GM21529 (cell line): ENCODE results near the gene MRPS5.

Source experiments
- ATAC-seq: cut with Tn5 transposase; IDR thresholded peaks from one replicate; pipeline ENCODE4 v1.9.1; 2021; ENCODE audit not compliant: unreplicated experiment

MRPS5 gene

DNA sequence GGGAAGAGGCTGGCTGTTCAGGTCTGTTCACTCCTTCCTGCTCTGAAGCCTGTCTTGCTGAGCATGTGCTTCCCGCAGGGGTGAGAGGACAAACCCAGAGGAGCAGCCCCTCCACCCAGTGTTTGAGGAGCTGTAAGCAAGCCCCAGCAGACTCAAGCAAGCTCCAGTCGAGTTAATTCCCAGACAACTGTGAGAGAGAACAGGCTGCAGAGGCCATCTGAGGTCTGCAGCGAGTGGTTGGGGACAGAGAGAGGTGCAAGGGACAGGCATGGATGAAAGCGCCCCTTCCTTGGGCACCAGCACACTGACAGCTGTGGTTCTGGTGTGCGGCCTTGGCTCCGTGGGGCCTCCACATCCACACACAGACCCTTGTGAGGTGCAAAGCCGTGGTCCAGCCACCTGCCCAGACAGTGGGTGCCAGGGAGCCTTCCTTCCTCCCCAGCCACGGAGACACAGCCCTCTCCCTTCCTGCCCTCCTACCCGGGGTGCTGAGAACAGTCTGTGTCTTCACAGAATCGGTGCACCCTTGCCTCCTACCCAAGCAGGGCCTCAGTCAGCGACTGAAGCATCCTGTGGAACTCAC lies 59.9 kb downstream of the MRPS5 start:
- no peak for ATAC-seq

DNA sequence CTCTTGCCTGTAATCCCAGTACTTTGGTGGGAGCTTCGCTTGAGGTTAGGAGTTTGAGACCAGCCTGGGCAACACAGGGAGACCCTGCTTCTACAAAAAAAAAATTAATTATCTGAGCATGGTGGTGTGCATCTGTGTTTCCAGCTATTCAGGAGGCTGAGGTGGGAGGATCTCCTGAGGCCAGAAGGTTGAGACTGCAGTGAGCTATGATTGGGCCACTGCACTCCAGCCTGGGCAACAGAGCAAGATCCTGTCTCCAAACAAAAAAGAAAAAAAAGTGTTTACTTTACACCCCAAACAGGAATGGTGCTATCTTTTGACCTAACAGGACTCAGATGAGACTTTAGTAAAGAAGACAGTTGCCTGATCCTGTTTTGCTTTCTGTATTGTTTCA lies 60.5 kb downstream of the MRPS5 start:
- ATAC-seq, result no peak

DNA sequence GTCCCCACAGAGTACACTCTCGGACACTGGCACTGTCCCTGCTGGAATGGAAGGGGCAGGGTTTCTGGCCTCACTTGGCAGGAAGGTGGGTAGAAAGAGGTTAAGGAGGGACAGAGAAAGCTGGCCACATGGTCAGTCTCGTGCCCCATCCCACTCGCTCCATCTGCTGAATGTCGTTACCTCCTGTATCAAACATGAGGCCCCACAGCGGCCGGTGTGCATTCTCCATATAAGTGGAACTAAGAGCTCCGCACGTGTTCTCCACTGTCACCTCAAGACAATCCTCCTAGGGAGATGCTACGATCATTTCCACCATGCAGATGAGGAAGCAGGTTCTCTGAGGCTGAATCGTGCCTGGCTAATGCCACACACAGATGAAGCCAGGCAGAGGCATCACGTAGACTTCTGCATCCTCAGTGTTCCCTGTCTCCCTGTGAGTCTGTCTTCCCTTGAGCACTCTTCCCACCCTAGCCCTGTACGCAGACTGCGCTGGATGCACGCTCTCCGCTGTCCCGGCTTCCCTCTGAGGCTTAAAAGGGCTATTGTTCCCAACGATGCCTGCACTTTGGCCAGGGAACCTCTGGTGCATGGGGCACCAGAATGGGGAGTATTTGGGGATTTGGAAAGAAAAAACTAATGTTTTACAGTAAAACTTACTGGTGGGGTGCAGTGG lies 61.0 kb downstream of the MRPS5 start:
- ATAC-seq, result no peak

DNA sequence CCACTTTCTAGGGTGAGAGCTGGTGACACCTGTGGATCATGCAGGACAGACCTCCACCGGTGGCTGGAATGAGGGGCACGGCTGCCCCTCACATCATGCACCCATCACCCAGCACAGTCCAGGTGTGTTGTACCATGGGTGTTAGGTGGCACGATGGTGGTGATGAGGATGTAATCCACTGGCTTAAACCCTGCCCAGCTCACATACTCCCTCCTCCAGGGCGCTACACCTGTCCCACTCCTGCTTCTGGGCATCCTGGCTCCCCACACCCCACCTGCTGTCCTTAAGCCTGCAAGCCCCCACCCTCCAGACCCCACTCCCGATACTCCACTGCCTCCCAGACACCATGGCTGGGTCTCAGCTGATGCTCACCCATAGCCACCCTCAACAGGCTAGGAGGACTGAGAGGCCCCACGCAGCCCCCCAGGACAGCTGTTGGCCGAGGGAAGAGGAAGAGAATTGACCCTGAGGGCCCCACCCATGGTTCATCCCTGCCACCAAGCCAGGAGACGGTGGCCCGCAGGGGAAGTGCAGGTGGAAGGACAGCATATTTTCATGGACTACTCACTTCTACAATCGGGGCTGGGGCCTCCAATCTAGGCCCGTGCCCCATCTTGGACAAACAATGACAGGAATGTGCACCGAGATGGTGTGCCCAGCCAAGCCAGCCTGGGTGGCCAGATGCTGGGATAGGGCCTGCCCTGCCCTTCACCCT lies 61.8 kb downstream of the MRPS5 start:
- ATAC-seq, result no peak

DNA sequence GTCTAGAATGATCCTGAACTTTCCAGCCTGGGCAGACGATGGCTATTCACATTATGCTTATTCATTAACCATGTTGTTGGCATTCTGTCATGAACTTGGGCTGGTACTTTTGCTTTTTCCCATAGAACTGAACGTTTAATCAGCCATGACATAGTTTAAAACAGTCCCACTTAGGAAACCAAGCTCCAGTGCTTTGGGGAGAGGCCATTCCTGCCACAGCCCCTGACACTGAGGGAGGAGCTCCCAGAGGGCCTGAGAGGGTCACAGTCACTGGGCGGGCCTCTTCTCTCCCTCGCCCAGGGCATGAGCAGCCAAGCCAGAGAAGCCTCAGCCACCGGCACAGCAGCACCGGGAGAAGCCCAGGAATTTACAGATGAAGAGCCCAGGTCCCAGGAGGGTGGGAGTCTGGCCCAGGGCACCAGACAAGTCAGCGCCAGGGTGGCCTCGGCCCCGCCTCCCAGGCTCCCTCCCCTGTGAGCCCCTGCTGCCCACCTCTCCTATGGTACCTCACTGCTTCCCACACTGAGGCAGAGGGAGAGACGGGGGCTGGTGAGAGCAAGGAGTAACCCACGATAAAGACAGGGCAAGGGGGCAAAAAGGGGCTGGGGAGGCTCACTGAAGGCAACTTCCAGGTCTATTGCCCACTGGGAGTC lies 62.5 kb downstream of the MRPS5 start:
- ATAC-seq, result no peak

DNA sequence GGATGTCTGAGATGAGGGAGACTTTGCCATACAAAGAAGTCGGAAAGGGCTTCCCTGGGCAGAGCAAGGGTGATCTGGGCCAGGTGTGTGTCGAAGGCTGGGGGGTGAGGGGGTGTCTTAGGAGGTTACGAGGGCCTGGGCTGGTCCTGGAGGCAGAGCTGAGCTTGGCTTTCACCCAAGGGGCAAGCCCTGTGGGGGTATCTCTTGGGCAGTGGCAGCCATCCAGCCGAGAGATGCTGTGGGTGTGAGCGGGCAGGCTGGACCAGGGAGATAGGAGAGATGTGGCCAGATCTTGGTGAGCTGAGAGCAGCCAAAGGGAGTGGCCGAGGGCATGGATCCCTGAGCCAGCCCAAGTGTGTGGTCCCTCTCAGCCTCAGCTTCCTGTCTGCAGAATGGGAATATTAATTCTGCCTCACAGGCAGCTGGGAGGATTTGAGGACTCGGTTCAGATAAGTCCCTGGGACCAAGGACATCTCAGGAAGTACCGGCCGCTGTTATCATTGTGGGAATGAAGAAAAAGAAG lies 63.1 kb downstream of the MRPS5 start:
- ATAC-seq, result no peak

DNA sequence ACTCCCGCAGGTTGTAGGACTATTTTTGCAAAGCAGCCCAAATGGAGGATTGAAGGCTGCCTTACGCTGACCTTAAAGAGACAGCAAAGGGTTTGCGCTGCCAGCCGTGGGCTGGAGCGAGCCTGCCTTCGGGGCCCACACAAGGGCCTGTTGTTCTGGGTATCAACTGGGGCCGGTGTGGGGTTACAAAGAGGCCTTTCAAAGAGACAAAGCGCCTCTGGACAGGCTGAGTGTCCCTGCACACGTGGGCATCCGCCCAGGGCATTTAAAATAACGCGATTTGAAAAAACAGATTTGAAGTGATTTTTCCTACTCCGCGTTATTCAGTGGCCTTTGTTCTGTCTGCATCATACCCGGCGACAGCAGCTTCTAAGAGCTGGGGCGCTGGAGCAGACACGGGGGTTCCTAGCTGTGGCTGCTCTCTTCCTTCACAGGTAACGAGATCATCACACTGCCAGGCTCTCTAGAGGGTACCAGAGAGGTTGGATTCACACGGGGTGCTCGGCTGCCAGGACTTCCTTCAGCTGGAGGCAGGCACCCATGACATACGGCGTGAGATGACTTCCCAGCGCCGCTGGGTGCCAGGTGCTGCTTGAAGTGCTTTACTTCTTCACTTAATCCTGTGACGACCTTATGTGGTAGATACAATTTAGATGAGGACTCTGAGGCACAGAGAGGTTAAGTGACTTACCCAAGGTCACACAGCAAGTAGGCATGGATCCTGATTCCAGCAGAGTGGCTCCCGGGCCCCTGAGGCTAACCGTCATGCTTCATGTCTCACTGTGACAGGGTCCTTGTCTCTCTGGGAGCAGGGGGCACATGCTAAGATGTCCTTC lies 63.9 kb downstream of the MRPS5 start:
- ATAC-seq, result no peak

DNA sequence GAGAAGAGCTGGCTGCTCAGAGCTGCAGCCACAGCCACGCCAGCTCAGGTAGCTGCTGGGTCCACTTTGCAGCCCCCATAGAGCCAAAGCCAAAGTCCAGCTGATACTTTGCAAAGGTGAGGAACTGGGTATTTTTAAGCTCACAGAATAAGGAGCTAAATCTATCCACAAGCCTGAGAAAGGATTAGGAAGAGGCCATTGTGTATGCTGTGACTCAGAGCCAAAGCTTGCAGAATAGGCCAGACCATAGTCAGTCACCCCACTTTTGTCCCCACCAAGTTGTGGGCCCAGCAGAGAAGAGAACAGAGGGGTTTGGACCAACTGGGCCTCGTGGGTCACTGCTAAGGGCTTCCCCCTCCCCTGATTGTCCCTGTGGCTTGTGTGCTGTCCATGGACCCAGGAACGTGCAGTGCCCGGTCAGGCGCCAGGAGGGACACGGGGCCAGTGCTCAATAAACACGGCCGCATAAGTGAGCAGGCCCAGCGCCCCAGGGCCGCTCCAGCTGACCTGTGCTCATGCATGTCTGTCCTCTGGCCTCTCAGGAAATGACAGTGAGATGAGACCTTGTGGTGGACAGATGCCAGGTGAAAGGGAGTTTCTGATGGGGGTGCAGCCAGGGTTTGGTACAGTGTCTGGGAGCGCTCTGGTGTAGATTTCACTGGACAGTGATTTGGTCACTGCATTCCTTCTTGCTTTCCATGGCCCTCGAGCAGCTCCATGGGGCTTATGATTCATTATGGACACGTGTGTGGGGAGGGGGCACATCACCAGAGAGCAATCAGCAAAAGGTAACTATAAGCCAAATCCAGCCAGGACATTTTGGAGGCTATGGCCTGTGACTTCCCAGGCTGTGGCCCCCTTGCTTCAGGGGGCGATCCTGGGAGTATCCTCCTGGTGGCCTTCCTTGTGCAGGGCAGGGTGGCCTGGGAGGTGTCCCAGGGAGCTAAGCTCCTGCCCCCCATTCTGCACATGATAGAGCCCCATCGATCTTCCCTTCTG lies 64.8 kb downstream of the MRPS5 start:
- ATAC-seq, result no peak

DNA sequence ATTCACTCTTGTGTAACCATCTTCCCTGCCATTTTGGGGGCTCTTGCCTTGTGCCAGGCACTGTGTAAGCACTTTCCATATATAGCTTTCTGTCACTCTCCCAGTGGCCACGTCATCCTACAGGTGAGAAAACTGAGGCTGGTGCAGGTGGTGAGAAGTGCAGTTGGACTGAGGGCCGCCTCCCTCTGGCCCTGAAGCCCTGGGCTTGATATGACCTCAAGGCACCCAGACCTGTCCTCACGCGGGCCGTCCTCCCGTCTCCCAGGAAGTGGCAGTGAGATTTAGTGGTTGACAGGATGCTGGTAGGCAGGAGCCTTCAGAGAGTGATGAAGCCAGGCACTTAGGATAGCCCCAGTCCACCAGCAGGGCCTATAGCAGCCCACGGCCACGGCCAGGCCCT lies 65.6 kb downstream of the MRPS5 start:
- no peak for ATAC-seq

DNA sequence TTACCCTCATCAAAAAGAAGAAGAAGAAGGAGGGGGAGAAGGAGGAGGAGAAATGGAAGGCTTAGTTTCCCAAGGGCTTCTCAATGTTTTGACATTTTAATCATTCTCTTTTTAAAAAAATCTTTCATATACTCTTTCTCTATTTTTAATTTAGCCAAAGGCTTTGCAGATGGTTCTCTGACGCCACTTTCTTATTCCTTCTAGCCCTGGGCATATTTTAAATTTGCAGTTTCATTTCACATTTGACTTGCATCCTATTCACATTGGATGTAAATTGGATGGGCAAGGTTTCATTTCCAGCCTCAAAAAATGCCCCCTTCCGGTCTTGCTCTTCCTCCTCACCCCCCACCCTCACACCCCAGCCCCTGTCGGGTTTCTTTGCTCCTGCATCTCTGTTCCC lies 66.3 kb downstream of the MRPS5 start:
- ATAC-seq, result no peak

DNA sequence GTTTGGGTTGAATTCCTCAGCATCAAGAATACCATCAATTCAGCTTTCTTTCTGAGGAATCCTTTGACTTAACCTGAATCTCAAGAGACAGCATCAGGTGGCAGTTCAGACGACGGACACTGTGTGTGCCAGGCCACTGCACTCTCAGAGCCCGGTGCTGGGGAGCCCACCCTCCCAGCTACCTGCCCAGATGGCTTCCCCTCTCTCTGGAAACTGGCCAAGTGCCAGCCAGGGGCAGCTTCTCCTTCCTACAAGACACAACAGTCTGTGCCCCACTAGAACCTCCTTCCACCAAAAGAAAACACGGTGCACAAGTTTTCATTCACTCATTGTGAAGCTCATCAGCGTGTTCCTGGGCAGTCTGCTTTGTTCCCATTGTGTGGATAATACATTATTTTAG lies 67.6 kb downstream of the MRPS5 start:
- ATAC-seq, result no peak

DNA sequence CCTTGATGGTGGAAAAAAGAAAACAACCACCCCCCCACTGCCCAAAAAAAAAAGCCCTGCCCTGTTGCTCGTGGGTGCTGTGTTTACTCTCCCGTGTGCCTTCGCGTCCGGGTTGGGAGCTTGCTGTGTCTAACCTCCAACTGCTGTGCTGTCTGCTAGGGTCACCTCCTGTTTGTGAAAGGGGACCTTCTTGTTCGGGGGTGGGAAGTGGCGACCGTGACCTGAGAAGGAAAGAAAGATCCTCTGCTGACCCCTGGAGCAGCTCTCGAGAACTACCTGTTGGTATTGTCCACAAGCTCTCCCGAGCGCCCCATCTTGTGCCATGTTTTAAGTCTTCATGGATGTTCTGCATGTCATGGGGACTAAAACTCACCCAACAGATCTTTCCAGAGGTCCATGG lies 68.1 kb downstream of the MRPS5 start:
- ATAC-seq, result no peak

DNA sequence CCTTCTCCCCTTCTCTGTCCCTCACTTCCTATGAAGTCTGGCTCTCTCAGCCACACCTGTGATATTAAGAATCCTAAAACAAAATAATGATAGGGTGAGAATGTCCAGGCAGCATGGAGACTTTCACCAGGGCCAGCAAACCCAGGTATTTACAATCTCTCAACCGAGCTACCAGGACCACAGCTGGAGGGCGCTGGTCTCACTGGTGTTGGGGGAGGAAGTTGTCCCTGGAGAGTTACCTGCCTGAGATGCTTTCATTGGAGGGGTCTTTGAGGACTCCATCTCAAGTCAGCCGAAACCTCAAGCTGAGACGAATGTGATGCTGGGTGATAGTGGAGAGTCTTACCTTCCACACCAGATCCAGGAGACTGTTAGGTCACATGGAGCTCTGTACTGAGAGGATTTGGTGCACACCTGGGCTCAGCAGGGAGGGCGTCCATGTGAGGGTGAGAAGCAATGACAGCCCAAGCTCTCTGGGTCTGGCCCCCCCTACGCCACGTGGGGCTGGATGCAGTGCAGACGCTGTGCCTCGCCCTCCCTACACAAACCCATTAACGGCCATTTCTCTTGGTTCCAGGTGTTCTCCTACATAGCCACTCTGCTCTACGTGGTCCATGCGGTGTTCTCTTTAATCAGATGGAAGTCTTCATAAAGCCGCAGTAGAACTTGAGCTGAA lies 68.7 kb downstream of the MRPS5 start:
- ATAC-seq, result no peak

DNA sequence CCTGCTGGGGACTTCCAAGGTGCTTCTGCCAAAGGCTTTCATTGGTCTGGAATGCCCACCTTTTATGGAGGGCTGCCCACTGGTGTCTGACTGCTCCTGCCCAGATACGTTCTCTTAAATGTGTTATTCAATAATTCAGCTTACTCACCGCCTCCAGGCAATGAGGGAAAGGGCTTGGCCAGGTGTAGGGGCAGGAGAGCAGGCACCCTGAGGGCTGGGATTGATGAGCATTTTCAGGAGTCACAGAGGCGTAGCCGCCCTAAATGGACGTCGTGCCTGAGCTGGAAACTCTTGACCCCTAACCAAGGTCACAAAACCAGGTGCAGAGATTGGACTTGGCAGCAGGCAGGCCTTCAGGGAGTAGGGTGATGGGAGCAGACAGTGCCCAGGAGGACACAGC lies 69.3 kb downstream of the MRPS5 start:
- ATAC-seq, result no peak

DNA sequence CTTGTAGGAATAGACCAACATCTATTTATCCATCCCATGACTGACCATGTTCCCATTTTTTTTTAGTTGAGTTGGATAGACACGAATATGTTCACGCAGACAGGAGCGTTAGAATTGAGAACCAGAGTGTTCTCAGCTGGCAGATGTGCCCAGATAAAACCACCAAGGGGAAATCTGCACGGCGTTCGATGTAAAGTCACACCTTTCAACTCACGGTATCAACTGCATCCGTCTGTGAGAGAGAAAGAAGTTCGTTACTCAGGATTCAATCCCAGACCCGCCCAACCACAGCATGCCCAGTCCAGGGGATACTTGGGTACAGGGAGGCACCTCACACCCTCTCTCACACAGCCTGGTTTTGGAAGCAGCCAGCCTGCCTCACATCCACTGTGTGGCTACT lies 70.0 kb downstream of the MRPS5 start:
- no peak for ATAC-seq

DNA sequence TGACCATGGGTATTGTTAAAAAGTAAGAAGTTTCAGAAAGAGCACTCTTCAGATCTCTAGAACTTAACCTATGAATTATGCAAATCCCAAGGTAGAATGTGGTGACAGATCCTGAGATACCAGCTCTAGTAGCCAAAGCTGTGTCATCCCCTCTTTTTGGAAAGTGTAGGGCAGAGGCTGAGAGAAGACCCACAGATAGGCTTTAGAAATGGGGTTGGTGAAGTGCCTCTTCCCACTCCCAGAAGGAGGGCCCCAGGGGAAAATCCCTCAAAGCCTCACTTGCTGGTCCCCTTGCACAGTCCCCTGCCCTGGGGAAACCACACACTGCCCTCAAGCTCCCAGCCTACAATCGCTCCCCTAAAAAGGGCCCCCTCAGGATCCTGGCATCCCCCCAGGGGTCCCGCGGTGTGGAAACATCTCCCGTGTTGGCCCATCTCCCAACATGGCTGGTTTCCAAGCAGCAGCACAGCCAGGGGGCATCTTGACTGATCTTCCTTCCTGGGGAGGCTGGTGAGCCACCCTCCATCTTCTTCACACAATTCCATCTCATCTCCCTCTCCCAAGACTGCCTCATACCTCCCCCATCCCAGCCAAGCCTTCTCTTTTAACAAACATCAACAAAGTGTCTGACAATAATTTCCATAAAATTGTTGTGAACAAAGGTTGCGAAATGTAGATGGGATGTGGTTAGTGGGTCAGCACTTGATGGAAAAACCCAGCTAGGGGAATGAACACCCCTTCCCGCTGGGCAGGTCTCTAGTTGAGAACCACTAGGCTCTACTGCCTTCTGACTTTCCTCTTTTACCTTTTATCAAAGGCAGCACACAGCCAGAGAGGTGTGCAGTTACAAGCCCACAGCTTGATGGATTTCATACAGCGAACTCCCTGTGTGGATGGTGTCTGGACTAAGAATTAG lies 71.0 kb downstream of the MRPS5 start:
- ATAC-seq, result peak; percentile 51

DNA sequence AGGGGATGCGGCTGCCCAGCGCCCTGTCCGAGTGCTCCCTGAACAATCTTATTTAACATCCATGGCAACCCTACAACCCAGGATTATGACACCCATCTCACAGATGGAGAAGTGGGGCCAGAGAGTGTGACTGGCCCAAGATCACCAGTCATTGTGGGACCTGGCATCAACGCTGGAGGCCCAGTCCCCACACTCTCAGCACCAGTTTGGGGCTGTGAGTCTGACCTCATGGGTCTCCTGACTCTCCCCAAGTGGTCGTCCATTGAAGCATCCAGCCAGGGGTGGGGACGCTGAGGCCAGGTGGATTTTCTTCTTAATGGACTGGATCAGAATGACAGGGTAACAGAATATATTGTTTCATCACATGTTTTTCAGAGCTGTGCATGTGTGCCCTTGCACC lies 71.6 kb downstream of the MRPS5 start:
- no peak for ATAC-seq

DNA sequence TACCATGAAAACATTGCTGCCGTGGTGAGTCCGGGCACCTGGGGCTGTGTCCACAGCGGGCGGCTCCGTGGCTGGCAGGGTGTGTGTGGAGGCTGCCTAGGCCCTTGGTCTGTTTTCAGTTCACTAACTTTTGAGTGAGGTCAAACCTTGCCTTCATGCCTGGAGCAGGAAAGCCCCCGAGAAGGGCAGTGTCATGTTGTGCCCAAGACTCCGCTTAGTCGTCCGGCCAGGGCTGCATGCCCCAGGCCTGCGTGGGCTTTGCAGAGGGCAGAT lies 72.0 kb downstream of the MRPS5 start:
- no peak for ATAC-seq
